Endothelial cell of umbilical vein (primary cell): ENCODE measurements around the gene NPLOC4. TPM values are rescaled to one million over a fixed set of nuclear protein-coding genes. Genes with fewer than 3 reads are reported as not detected.

Experiments
- BruUV-seq: library from RNA; stranded (reverse); fragments of 400-500 nt; replicated peaks from 2 replicates; lab custom pipeline; 2021; lab: Mats Ljungman, UMichigan
- CTCF ChIA-PET: fragments of 300-600, 350-600 bp; sonication (Branson Sonifier 250); formaldehyde crosslinking; loops from one replicate; lab custom pipeline; 2021; ENCODE audit warnings: antibody characterized with exemption, inconsistent platforms; lab: Charles Lee
- POLR2A ChIA-PET: fragments of 300-600, 350-600 bp; sonication (Branson Sonifier 250); formaldehyde crosslinking; loops from one replicate; lab custom pipeline; 2021; ENCODE audit warnings: antibody characterized with exemption, inconsistent platforms; lab: Charles Lee
- DNase-seq: peaks from one replicate; pipeline ENCODE4 v3.0.0-alpha.2; 2011; ENCODE audit warnings: low read depth, low spot score
- FAIRE-seq: peaks from 2 replicates; lab custom pipeline; 2011; peaks lifted over from hg19 to GRCh38; lab: Jason Lieb, UNC
- H2AFZ ChIP-seq: 2 replicates; pipeline ENCODE4 v1.6.0; 2012; ENCODE audit warnings: low read depth, low read length, control low read depth, inconsistent platforms
- H3K27ac ChIP-seq: 2 replicates; pipeline ENCODE4 v1.5.1; 2011; ENCODE audit warnings: low read depth, mild to moderate bottlenecking, control low read depth, low read length, moderate library complexity; ENCODE audit not compliant: insufficient read depth
- H3K27me3 ChIP-seq, 2 experiments: 2 replicates each; pipeline versions ENCODE4 v1.6.0 to v1.6.1; 2011; ENCODE audit warnings: low read length in 2 of 2, mixed read lengths in 1 of 2; ENCODE audit not compliant: control insufficient read depth in 2 of 2, insufficient read depth in 2 of 2
- H3K36me3 ChIP-seq, 2 experiments: 2 replicates in 1 of 2; 3 replicates in 1 of 2; pipeline ENCODE4 v1.5.1; 2011; ENCODE audit warnings: low read length in 2 of 2, mild to moderate bottlenecking in 1 of 2, moderate library complexity in 1 of 2; ENCODE audit not compliant: control insufficient read depth in 2 of 2, insufficient read depth in 2 of 2; ENCODE audit errors: extremely low read depth in 1 of 2
- H3K4me1 ChIP-seq: 3 replicates; pipeline ENCODE4 v1.5.1; 2011; ENCODE audit warnings: mild to moderate bottlenecking, low read length; ENCODE audit not compliant: control insufficient read depth, insufficient read depth; ENCODE audit errors: extremely low read depth
- H3K4me2 ChIP-seq: 2 replicates; pipeline ENCODE4 v1.6.1; 2011; ENCODE audit warnings: low read length, control low read depth, mixed read lengths; ENCODE audit not compliant: insufficient read depth
- H3K4me3 ChIP-seq, 3 experiments: fragments of 200-600 bp in 1 of 3; sonication (generic), shearing (Covaris generic) in 1 of 3; replicated peaks in 1 of 3; 2 replicates each; pipeline ENCODE4 v1.5.1; 2011 to 2016; ENCODE audit warnings: control low read depth in 3 of 3, low read length in 3 of 3, mild to moderate bottlenecking in 2 of 3, inconsistent platforms in 1 of 3, low read depth in 1 of 3, moderate library complexity in 1 of 3; ENCODE audit not compliant: insufficient read depth in 1 of 3
- H3K79me2 ChIP-seq: 2 replicates; pipeline ENCODE4 v1.6.0; 2012; ENCODE audit warnings: low read length, inconsistent platforms; ENCODE audit not compliant: control insufficient read depth, insufficient read depth
- H3K9ac ChIP-seq: replicated peaks from 2 replicates; pipeline ENCODE3; 2011; ENCODE audit warnings: low read length, control low read depth; ENCODE audit not compliant: insufficient read depth; ENCODE audit errors: extremely low read depth
- H3K9me1 ChIP-seq: replicated peaks from 3 replicates; pipeline ENCODE4 v1.6.0; 2011; ENCODE audit warnings: mild to moderate bottlenecking, low read length; ENCODE audit not compliant: control insufficient read depth, insufficient read depth; ENCODE audit errors: extremely low read depth
- H3K9me3 ChIP-seq: replicated peaks from 2 replicates; pipeline ENCODE4 v1.5.1; 2012; ENCODE audit warnings: low read length, inconsistent platforms; ENCODE audit not compliant: control insufficient read depth, insufficient read depth
- H4K20me1 ChIP-seq: replicated peaks from 2 replicates; pipeline ENCODE3; 2011; ENCODE audit warnings: mild to moderate bottlenecking, low read length; ENCODE audit not compliant: control insufficient read depth, insufficient read depth; ENCODE audit errors: extremely low read depth
- EZH2 ChIP-seq: IDR thresholded peaks from 2 replicates; pipeline ENCODE4 v1.6.1; 2012; ENCODE audit warnings: borderline replicate concordance, low read depth, mild to moderate bottlenecking, moderate library complexity, low read length, inconsistent platforms; ENCODE audit not compliant: severe bottlenecking
- FOS ChIP-seq: IDR thresholded peaks from 2 replicates; pipeline ENCODE4 v1.6.1; 2011; ENCODE audit warnings: mild to moderate bottlenecking, low read length, moderate library complexity, borderline replicate concordance; ENCODE audit not compliant: insufficient read depth
- GATA2 ChIP-seq: IDR thresholded peaks from 2 replicates; pipeline ENCODE4 v1.7.0; 2011; ENCODE audit warnings: low read depth, mild to moderate bottlenecking, moderate library complexity, mixed read lengths, low read length; ENCODE audit not compliant: insufficient read length, insufficient read depth
- JUN ChIP-seq: IDR thresholded peaks from 2 replicates; pipeline ENCODE4 v1.6.1; 2011; ENCODE audit warnings: borderline replicate concordance, low read depth; ENCODE audit not compliant: insufficient read length, insufficient read depth
- MYC ChIP-seq: IDR thresholded peaks from one replicate; pipeline ENCODE4 v1.6.1; 2011; ENCODE audit warnings: mild to moderate bottlenecking, low read depth, low read length
- POLR2A ChIP-seq: IDR thresholded peaks from 2 replicates; pipeline ENCODE4 v1.6.1; 2012; ENCODE audit warnings: low read depth, mild to moderate bottlenecking, control low read depth, low read length
- POLR2AphosphoS5 ChIP-seq: IDR thresholded peaks from 2 replicates; pipeline ENCODE4 v1.6.1; 2012; ENCODE audit warnings: low read depth, mild to moderate bottlenecking, control low read depth, low read length, moderate library complexity; ENCODE audit not compliant: insufficient read depth
- dilution Hi-C: fragments of 300-500 bp; cut with MboI; formaldehyde crosslinking; loops from one replicate; pipeline ENCODE4 v1.15.0; 2019; ENCODE audit warnings: low sequenced_read_pairs; ENCODE audit not compliant: extremely low pct_ligation_motif_present
- intact Hi-C: fragments of 100-400 bp; cut with micrococcal nuclease; formaldehyde crosslinking; loops from one replicate; pipeline ENCODE4 v1.10.0; 2022
- polyA plus RNA-seq, 4 experiments: library from polyadenylated mRNA; depleted of rRNA in 3 of 4; stranded (reverse) in 3 of 4; unstranded in 1 of 4; fragments of >200 nt; gene quantifications; 2 replicates each; pipeline versions ENCODE4 v1.2.1 to v1.2.3, GENCODE V29; 2011 to 2012; ENCODE audit warnings: missing spikeins in 1 of 4
- total RNA-seq: library from RNA; stranded (reverse); gene quantifications from 2 replicates; pipeline ENCODE4 v1.2.3, GENCODE V29; 2021
- TF ChIP-seq, protein P1 (sequence below): IDR thresholded peaks from 2 replicates; pipeline ENCODE4 v1.6.1; 2011; ENCODE audit not compliant: insufficient read depth, insufficient read length
- TF ChIP-seq, protein P2 (sequence below), 2 donors: IDR thresholded peaks; 1 replicate in 1 of 2; 2 replicates in 1 of 2; pipeline ENCODE4 v1.5.1; 2011; ENCODE audit warnings: low read length in 2 of 2, mild to moderate bottlenecking in 2 of 2, moderate library complexity in 2 of 2, control low read depth in 1 of 2, inconsistent platforms in 1 of 2, low read depth in 1 of 2; ENCODE audit not compliant: insufficient read depth in 1 of 2; ENCODE audit errors: extremely low read depth in 1 of 2

NPLOC4 gene
- total and polyA plus RNA-seq, 2 donors (not counting 3 experiments of a cell fraction or from before 2014, with no cell fraction given), result 150 to 175 TPM

DNA sequence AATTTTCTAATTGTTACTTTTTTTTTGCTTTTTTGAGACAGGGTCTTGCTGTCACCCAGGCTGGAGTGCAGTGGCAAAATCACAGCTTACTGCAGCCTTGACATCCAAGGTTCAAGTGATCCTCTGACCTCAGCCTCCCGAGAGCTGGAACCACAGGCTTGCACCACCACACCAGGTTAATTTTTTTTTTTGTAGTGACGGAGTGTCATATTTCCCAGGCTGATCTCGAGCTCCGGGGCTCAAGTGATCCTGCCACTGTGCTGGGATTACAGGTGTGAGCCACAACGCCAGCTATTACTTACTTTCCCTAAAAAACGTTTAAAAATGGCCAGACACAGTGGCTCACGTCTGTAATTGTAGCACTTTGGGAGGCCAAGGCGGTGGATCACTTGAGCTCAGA is 6.6 kb downstream of the NPLOC4 start:
- POLR2A ChIA-PET, result interaction anchor here (0.7 kb wide), 1 partner anchor 66 kb away, joined by 4 read pairs; no protein-coding TSS in a partner anchor
- peaks cover under 1% of the 10 kb centered on the region for H3K4me1 ChIP-seq
- peaks cover 6% of the 10 kb centered on the region for H4K20me1 ChIP-seq
- H3K9ac ChIP-seq, result no peak overlapping the region
- no TSS peak for BruUV-seq
- H2AFZ ChIP-seq, result no peak overlapping the region
- dilution Hi-C loops, result no loop called here
- H3K4me3 ChIP-seq, result no peak overlapping the region
- TF ChIP-seq, protein P1, sequence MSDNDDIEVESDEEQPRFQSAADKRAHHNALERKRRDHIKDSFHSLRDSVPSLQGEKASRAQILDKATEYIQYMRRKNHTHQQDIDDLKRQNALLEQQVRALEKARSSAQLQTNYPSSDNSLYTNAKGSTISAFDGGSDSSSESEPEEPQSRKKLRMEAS, result no peak
- TF ChIP-seq POLR2A, result no peak
- no peak for TF ChIP-seq POLR2AphosphoS5
- TF ChIP-seq MYC, result no peak
- TF ChIP-seq FOS, result no peak
- TF ChIP-seq JUN, result no peak
- no peak for TF ChIP-seq EZH2
- no peak for TF ChIP-seq GATA2
- TF ChIP-seq, protein P2, sequence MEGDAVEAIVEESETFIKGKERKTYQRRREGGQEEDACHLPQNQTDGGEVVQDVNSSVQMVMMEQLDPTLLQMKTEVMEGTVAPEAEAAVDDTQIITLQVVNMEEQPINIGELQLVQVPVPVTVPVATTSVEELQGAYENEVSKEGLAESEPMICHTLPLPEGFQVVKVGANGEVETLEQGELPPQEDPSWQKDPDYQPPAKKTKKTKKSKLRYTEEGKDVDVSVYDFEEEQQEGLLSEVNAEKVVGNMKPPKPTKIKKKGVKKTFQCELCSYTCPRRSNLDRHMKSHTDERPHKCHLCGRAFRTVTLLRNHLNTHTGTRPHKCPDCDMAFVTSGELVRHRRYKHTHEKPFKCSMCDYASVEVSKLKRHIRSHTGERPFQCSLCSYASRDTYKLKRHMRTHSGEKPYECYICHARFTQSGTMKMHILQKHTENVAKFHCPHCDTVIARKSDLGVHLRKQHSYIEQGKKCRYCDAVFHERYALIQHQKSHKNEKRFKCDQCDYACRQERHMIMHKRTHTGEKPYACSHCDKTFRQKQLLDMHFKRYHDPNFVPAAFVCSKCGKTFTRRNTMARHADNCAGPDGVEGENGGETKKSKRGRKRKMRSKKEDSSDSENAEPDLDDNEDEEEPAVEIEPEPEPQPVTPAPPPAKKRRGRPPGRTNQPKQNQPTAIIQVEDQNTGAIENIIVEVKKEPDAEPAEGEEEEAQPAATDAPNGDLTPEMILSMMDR (IDR thresholded peaks at IDR 0.05; ENCODE audit: extremely low read depth in 1 of 2, insufficient read depth in 1 of 2, low read depth in 1 of 2, low read length in 2 of 2), result no peak
- H3K4me2 ChIP-seq, result no peak overlapping the region
- no peak for FAIRE-seq
- H3K79me2 ChIP-seq, result peaks cover 59% of the 10 kb centered on the region
- DNase-seq, result no peak
- no peak overlapping the region for H3K27ac ChIP-seq
- peaks cover 12 to 19% of the 10 kb centered on the region in 2 experiments for H3K36me3 ChIP-seq
- CTCF ChIA-PET, result no interaction called here
- intact Hi-C loops, result no loop called here
- no peaks in the 10 kb centered on the region for H3K9me1 ChIP-seq
- no peaks in the 10 kb centered on the region for H3K27me3 ChIP-seq
- H3K9me3 ChIP-seq, result no peaks in the 10 kb centered on the region
